ENCODE data around the gene BFSP2. TPM values are rescaled to one million over a fixed set of nuclear protein-coding genes. Genes with fewer than 3 reads are reported as not detected.

The BFSP2 gene
- total and polyA plus RNA-seq, 2 of the 4 experiments (the other 2 are of a cell fraction) = not detected

- no peaks in the 10 kb centered on the region; the same call in 1 of the 2 replicates for H3K27me3 ChIP-seq (ENCODE audit: control insufficient read depth, insufficient read depth, low read length)
- no peak for ATAC-seq (ENCODE audit: low read depth)
- H3K9ac ChIP-seq (ENCODE audit: low read depth, low read length) = no peak overlapping the region
- H3K4ac ChIP-seq (ENCODE audit: low read depth, low read length) = no peak overlapping the region
- no peak overlapping the region for H3K27ac ChIP-seq (ENCODE audit: insufficient read depth, low read length)
- CTCF ChIA-PET = no interaction called here
- H3K14ac ChIP-seq (replicated peaks; ENCODE audit: low read depth, low read length) = no peak overlapping the region
- H2AK5ac ChIP-seq (ENCODE audit: low read depth, low read length) = no peak overlapping the region
- POLR2A ChIA-PET (ENCODE audit: unreplicated experiment) = no interaction called here
- no peaks in the 10 kb centered on the region for H3K79me1 ChIP-seq (ENCODE audit: low read depth in 1 of 2, low read length in 2 of 2)
- BruUV-seq (replicated peaks) = no TSS peak
- TF ChIP-seq RAD21 (IDR thresholded peaks at IDR 0.05; ENCODE audit: low read length) = no peak
- no peak for TF ChIP-seq BHLHE40 (IDR thresholded peaks at IDR 0.05; ENCODE audit: low read depth, low read length)
- no peak overlapping the region for H3K4me3 ChIP-seq (ENCODE audit: insufficient read depth, low read depth, low read length)
- no peak overlapping the region for H4K5ac ChIP-seq (ENCODE audit: low read depth, low read length)
- H3K56ac ChIP-seq (ENCODE audit: extremely low read depth, insufficient read depth, low read length) = no peak overlapping the region
- no peak overlapping the region for H2AFZ ChIP-seq (replicated peaks; ENCODE audit: low read length, poor library complexity)
- H2BK120ac ChIP-seq (ENCODE audit: low read depth, low read length) = no peak overlapping the region
- H3K4me2 ChIP-seq (ENCODE audit: low read depth, low read length) = no peak overlapping the region
- H2BK15ac ChIP-seq (ENCODE audit: low read depth, low read length) = no peak overlapping the region
- H3K9me1 ChIP-seq (ENCODE audit: insufficient read depth, low read length) = no peaks in the 10 kb centered on the region; the same call in 1 of the 2 replicates
- H4K8ac ChIP-seq (ENCODE audit: low read depth in 2 of 2, low read length in 2 of 2) = no peak overlapping the region
- dilution Hi-C loops (cut with HindIII; ENCODE audit: low sequenced_read_pairs, unreplicated experiment) (no loop called here), intact Hi-C loops (cut with micrococcal nuclease) (no loop called here), in situ Hi-C loops (cut with MboI; ENCODE audit: low sequenced_read_pairs) (no loop called here)
- H3K18ac ChIP-seq (ENCODE audit: low read depth, low read length) = no peak overlapping the region
- 67% methylated on average over 1 of the region's 4 CpGs; no CpG with 5 or more reads in 1 of the 2 experiments for WGBS, 2 experiments (ENCODE audit: extremely low coverage in 2 of 2, insufficient read length in 1 of 2)
- H3K4me1 ChIP-seq (ENCODE audit: control insufficient read depth, insufficient read depth, low read length) = no peaks in the 10 kb centered on the region
- H3K23ac ChIP-seq (ENCODE audit: low read depth, low read length) = no peak overlapping the region
- no peaks in the 10 kb centered on the region for H4K20me1 ChIP-seq (ENCODE audit: insufficient read depth, low read length)
- H3K36me3 ChIP-seq (ENCODE audit: control insufficient read depth, insufficient read depth, low read length) = no peaks in the 10 kb centered on the region
- no peak for DNase-seq
- H4K91ac ChIP-seq (ENCODE audit: insufficient read depth, low read depth, low read length) = no peak overlapping the region
- H2BK20ac ChIP-seq (ENCODE audit: low read depth, low read length) = no peak overlapping the region
- no peak overlapping the region for H2BK5ac ChIP-seq (ENCODE audit: low read depth, low read length, poor library complexity, severe bottlenecking)
- no peak overlapping the region for H2AK9ac ChIP-seq (replicated peaks; ENCODE audit: low read depth, low read length, poor library complexity)
- no peaks in the 10 kb centered on the region for H3K9me3 ChIP-seq (ENCODE audit: control insufficient read depth, insufficient read depth, low read length)
Observed at GRCh38 chr3:133362539-133362938, 37.3 kb upstream of the BFSP2 start.
